ENCODE measurements around the gene EFR3B.
"Not testable (repeated sequence)": the region's sequence is repeated elsewhere in the genome, so short reads cannot be mapped to it uniquely, and the experiment has no call there.

Gene EFR3B

DNA sequence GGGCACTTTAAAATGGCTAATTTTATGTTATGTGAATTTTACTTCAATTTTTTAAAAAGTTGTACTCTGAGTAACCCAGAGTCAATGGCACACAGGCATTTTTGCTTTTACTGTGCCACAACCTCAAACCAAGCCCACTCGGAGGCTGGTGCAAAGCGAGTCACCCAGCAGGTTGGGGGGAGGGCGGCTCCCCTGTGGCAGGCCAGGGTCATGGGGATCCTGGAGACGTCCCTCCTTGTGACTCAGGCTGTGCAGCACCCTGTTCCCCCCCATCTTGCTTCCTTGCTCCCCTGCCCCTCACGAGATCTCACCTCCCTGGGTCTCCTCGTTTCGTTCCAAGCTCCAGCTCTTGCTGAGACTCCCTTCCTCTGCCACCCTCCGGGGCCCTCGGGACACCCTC is 67.9 kb downstream of the EFR3B start:
- DNase-seq = no peak

DNA sequence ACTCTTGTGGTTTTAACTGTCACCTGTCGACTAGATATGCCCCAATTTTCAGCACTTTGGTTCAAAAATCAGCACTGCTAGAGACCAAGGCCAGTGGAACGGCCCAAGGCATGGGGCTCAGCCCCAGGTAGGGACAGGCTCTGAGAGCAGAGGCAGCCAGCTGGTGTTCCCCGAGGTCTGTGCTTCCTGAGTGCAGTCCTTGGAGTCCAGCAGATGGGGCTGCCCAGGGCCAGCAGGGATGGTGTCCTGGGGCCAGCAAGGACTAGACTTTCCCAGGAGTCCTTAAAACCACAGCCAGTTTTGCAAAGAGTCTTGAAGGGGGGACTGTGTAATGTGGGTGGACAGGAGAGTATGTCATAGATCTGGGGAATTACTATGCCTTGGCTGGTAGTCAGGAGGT is 70.2 kb downstream of the EFR3B start:
- DNase-seq = no peak

GRCh38 chr2:25115249-25115883 is 73.5 kb downstream of the EFR3B start:
- DNase-seq = no peak

GRCh38 chr2:25115902-25116301 is 74.0 kb downstream of the EFR3B start:
- DNase-seq = no peak

- no peak for DNase-seq
Measured at GRCh38 chr2:25116956-25117355, 75.1 kb downstream of the EFR3B start.

DNA sequence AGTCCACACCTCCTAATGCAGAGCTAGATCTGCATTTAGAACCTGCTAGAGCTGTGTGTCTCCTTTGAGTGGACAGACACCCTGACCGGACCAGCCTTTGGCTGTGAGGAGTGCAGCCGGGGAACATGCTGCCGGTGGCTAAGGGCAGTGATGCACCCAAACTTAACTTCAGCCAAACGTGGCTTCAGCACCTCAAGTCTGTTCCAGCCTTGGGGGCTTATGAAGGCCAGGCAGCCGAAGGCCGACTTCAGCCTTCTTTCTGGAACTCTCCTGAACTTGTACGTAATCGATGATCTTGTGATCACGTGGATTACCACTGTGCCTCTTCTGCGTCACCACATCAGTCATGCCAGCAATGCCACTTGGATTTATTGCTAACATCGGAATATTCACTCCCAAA is 77.4 kb downstream of the EFR3B start:
- no peak for DNase-seq

DNA sequence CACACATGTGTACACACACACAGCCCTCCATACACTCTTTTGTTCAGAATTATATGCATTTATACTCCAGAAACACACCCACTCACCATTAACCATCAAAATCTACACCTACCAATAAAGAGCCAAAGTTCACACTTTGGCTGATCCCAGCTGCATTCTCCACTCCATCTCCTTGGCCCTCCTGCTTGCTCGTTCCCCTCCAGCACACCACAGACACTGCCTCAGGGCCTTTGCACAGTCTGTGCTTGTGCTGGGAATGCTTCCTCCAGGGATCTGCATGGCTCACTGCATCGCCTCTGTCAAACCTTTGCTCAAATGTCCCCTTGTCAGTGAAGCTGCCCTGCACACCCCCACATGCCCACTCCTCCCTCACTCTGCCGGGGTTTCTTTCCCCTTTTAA is 80.5 kb downstream of the EFR3B start:
- DNase-seq = no peak

GRCh38 chr2:25123682-25124081 is 81.8 kb downstream of the EFR3B start:
- DNase-seq = no peak

GRCh38 chr2:25125189-25125588 is 83.3 kb downstream of the EFR3B start:
- DNase-seq = no peak

DNA sequence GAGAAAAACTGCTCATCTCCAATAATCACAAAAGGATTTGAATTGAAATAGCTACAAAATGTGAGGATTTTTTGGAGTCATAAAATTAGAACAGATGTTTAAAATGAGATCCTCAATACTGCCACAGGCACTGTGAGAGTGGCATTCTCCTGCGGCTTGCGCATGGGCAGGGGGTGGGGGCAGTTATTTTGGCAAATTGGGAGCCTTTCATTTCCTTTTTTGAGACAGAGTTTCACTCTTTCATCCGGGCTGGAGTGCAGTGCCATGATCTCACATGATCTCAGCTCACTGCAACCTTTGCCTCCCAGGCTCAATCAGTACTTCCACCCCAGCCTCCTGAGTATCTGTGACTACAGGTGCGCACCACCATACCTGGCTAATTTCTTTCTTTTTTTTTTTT is 84.1 kb downstream of the EFR3B start:
- DNase-seq = peak in 1 of 14 donors; percentile 15

DNA sequence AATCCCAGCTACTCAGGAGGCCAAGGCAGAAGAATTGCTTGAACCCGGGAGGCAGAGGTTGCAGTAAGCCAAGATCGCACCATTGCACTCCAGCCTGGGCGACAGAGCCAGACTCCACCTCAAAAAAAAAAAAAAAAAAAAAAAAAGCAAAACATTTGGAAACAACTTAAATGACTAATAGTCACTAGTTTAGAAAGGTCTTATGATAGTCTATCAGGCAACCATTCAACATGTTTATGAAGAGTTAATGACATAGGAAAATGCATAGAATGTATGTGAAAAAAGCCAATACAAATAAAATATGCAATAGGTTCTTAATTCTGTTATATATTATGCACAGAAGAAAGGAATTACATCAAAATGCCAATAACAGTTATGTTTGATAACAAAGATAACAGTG is 85.2 kb downstream of the EFR3B start:
- DNase-seq = not testable (repeated sequence)

GRCh38 chr2:25127646-25128045 is 85.8 kb downstream of the EFR3B start:
- no peak for DNase-seq

DNA sequence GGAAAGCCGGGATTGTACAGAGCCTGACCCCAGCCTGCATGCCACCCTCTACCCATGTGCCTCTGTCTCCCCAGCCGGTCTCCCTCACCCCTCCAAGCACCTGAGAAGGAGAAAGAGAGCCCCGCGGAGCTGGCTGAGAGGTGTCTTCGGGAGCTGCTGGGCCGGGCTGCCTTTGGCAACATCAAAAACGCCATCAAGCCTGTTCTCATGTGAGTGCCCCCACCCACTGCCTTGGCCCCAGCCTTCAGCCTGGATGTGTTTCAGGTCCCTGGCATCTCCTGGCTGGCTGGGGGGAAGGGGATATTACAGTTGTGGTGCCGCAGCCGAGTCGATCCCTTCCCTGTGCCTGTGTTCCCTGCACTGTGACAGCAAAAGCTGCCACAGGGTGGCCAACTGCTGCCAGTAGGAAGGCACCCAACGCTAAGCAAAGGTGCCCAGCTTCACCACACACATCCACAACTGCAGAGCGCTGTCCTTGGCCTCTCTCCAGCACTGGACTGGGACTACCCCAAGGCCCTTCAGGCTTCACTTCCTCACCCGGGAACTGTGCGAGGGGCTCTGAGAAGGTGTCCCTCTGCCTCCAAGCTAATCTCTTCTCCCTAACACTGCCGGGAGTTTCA is 88.1 kb downstream of the EFR3B start:
- DNase-seq = no peak

DNA sequence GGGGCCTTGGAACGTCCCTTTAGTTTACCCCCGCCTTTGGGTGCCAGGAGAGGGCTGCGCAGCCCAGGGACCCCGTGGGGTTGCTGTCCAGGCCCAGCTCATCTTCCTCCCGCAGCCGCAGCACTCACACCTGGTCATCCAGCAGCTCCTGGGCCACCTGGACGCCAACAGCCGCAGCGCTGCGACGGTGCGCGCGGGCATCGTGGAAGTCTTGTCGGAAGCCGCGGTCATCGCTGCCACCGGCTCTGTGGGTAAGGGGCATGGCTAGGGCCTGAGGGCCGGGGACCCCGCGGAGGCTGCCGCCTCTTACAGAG is 89.3 kb downstream of the EFR3B start:
- DNase-seq = no peak

DNA sequence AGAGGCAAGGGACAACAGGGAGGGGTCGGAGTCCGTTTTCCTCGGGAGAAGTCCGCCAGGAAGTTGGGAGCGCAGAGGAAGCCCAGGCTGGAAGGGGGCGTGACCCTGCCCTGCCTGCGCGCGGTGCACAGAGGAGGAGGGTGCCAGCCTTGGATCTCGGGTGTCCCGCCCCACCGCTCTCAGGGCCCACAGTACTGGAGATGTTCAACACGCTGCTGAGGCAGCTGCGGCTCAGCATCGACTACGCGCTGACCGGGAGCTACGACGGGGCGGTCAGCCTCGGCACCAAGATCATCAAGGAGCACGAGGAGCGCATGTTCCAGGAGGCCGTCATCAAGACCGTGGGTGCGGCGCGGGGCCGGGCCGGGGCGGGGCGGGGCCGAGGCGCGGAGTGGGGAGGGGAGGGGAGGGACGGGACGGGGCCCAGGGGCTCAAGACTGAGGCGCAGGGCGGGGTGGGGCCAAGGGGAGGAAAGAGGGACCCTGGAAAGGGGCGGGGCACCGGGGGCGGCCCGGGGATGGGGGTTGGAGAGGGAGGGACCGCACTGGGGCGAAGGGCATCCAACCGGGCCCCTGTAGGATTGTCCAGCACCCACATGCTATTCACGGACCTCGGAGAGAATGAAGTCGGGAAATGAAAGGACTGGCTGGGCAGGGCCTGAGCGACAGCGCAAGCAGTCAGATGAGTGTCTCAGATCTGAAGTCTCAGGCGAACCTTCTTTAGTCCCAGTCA is 89.9 kb downstream of the EFR3B start:
- no peak for DNase-seq

DNA sequence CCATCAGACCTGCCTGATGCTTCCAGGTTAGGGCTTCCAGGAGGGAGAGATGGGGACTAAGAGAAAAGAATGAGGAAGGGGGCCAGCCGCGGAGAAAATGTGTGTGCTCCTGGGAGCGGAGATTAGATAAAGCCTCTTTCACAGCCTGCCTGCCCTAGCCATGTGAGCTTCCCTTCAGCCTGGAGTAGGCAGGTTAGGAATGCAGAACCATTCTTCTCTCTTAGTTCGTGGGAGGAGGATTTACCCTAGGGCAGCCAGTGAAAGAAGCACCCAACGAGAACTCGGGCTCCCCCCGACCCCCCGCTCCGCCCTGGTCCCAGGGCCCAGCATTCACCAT is 90.4 kb downstream of the EFR3B start:
- no peak for DNase-seq

DNA sequence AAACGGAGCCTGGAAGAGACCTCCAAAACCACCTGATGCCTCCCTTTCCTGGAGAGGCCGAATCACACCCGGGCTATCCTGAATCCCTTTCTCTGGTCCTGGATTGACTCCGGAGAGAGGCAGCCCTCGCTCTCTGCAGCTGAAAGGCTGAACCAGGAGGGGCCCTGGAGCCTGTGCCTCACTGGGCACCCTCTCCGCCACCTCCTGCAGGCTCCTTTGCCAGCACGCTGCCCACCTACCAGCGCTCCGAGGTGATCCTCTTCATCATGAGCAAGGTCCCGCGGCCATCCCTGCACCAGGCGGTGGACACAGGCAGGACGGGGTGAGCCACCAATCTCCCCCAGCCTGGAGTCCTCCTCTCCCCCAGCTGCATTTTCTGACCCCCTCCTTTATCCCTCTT is 90.8 kb downstream of the EFR3B start:
- DNase-seq = no peak

DNA sequence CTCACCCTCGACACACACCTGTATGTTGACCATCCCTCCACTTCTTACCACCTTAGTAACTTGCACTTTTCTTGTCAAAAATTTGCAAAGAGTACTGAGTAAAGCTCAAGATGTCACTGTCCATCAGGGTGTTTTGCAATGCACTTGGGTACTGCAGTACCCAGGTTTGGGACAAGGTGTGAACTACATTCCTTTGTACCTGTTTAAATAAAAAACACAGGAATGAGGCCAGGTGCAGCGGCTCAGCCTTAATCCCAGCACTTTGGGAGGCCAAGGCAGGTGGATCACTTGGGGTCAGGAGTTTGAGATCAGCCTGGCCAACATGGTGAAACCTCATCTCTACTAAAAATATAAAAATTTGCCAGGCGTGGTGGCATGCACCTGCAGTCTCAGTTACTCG is 98.7 kb downstream of the EFR3B start:
- not testable (repeated sequence) for DNase-seq

GRCh38 chr2:25141120-25141519 is 99.2 kb downstream of the EFR3B start:
- DNase-seq = no peak

GRCh38 chr2:25145803-25146202 is 103.9 kb downstream of the EFR3B start:
- no peak for DNase-seq

DNA sequence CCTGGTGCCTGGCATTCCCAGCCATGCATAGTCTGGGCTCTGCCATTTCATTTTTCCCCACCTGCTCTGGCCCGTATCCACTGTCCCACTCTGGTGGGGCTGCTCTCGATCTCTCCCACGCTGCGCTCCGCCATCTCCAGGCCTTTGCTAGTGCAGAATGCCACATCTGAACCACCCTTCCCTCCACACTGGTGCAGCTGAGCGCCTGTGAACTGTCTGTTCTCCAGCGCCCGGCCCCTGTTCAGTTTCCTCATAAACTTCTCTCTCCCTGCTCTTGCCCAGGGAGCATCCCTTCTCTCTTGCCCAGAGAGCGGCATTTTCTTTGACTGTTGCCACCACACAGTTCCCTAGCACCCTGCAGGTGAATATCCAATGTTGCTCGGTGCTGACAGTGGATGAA is 105.0 kb downstream of the EFR3B start:
- DNase-seq = no peak

DNA sequence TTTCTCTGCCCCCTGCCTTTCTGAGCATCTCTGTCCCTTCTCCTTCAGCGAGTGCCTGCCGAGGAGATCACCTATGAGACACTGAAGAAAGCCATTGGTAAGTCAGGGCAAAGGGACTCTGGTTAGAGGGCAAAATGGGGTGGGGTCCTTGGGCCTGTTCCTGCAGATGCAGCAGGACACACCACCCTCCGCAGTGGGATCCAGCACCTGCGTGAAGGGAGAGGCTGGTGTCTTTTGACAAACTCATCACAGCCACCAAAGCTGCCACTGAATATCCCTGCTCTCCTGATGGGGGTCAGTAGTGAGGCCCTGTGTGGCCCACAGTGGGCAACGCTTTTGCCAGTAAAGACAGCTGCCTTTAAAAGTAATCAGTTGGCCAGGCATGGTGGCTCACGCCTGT is 107.8 kb downstream of the EFR3B start:
- no peak for DNase-seq

DNA sequence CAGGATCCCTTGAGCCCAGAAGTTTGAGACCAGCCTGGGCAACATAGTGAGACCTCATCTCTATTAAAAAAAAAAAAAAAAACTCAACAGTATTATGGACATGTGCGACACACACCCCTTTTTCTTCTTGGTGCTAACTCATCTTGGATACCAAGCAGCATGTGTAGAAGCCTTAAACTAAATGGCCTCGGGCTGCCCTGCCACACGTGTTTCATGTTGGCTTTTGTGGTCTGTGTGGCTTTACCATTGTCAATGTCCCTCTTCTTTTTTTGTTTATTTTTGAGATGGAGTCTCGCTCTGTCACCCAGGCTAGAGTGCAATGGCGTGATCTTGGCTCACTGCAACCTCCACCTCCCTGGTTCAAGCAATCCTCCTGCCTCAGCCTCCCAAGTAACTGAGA is 109.1 kb downstream of the EFR3B start:
- DNase-seq = not testable (repeated sequence)

GRCh38 chr2:25151718-25152117 is 109.8 kb downstream of the EFR3B start:
- no peak for DNase-seq

Measured in C1 segment of cervical spinal cord (tissue), 14 donors.